KMS-11 (cell line): ENCODE data around the gene HTR4.
"Not testable (repeated sequence)": the region's sequence is repeated elsewhere in the genome, so short reads cannot be mapped to it uniquely, and the experiment has no call there.

Experiments
- H2AFZ ChIP-seq: fragments of 200-600 bp; sonication (generic); 2 replicates; pipeline ENCODE4 v1.6.1; 2016; ENCODE audit warnings: antibody characterized with exemption, mixed run types, low read depth
- H3K27ac ChIP-seq: fragments of 200-600 bp; sonication (generic); 2 replicates; pipeline ENCODE4 v1.6.1; 2016; ENCODE audit warnings: mild to moderate bottlenecking, mixed run types
- H3K27me3 ChIP-seq: fragments of 200-600 bp; sonication (generic); 2 replicates; pipeline ENCODE4 v1.6.1; 2017; ENCODE audit warnings: mild to moderate bottlenecking, low read depth, mixed run types, moderate library complexity; ENCODE audit not compliant: insufficient read depth
- H3K36me3 ChIP-seq: fragments of 200-600 bp; sonication (generic); 2 replicates; pipeline ENCODE4 v1.6.1; 2017; ENCODE audit warnings: mild to moderate bottlenecking, mixed run types; ENCODE audit not compliant: insufficient read depth
- H3K4me1 ChIP-seq: fragments of 200-600 bp; sonication (generic); 2 replicates; pipeline ENCODE4 v1.6.1; 2016; ENCODE audit warnings: mild to moderate bottlenecking, low read depth, mixed run types; ENCODE audit not compliant: poor library complexity, severe bottlenecking
- H3K4me2 ChIP-seq: fragments of 200-600 bp; sonication (generic); 2 replicates; pipeline ENCODE4 v1.7.0; 2016; ENCODE audit warnings: mild to moderate bottlenecking, mixed run types
- H3K4me3 ChIP-seq: fragments of 200-600 bp; sonication (generic); IDR thresholded peaks from 2 replicates; pipeline ENCODE4 v1.6.1; 2017; ENCODE audit warnings: low read depth, low read length, mixed read lengths; ENCODE audit not compliant: insufficient read depth
- H3K79me2 ChIP-seq: fragments of 200-600 bp; sonication (generic); 2 replicates; pipeline ENCODE4 v1.6.1; 2016; ENCODE audit warnings: low read depth, mixed run types; ENCODE audit not compliant: insufficient read depth
- H3K9ac ChIP-seq: fragments of 200-600 bp; sonication (generic); 2 replicates; pipeline ENCODE4 v1.6.1; 2016; ENCODE audit warnings: mild to moderate bottlenecking, mixed run types
- H4K20me1 ChIP-seq: fragments of 200-600 bp; sonication (generic); 2 replicates; pipeline ENCODE4 v1.6.1; 2016; ENCODE audit warnings: mild to moderate bottlenecking, mixed run types; ENCODE audit not compliant: insufficient read depth
- CTCF ChIP-seq: fragments of 200-600 bp; sonication (generic); conservative IDR thresholded peaks from 2 replicates; pipeline ENCODE4 v1.6.1; 2017; ENCODE audit warnings: low read depth, mild to moderate bottlenecking, antibody characterized with exemption, low read length, moderate library complexity, mixed read lengths

Gene HTR4

GRCh38 chr5:148684528-148684927 lies 30.2 kb upstream of the HTR4 start:
- Histone ChIP-seq H3K27me3 (no peaks in the 10 kb centered on the region), H3K4me1 (no peaks in the 10 kb centered on the region), H4K20me1 (no peaks in the 10 kb centered on the region), H3K4me2 (no peak overlapping the region), H3K9ac (no peak overlapping the region), H3K27ac (no peak overlapping the region), H2AFZ (no peak overlapping the region), H3K4me3 (no peak overlapping the region), H3K36me3 (no peaks in the 10 kb centered on the region), H3K79me2 (no peaks in the 10 kb centered on the region)
- TF ChIP-seq CTCF: no peak

- Histone ChIP-seq H3K4me2 (no peak overlapping the region), H3K79me2 (no peaks in the 10 kb centered on the region), H3K4me1 (no peaks in the 10 kb centered on the region), H4K20me1 (no peaks in the 10 kb centered on the region), H3K9ac (no peak overlapping the region), H3K27me3 (no peaks in the 10 kb centered on the region), H2AFZ (no peak overlapping the region), H3K4me3 (no peak overlapping the region), H3K36me3 (no peaks in the 10 kb centered on the region), H3K27ac (no peak overlapping the region)
- no peak for TF ChIP-seq CTCF
These were observed 29.3 kb upstream of the HTR4 start for GRCh38 chr5:148683651-148684050.

GRCh38 chr5:148682058-148683026 lies 28.0 kb upstream of the HTR4 start:
- no peaks in the 10 kb centered on the region for H3K27me3 ChIP-seq
- no peaks in the 10 kb centered on the region for H3K79me2 ChIP-seq
- no peaks in the 10 kb centered on the region for H3K36me3 ChIP-seq
- no peak for TF ChIP-seq CTCF
- no peak overlapping the region for H3K27ac ChIP-seq
- no peaks in the 10 kb centered on the region for H4K20me1 ChIP-seq
- no peak overlapping the region for H3K4me3 ChIP-seq
- no peak overlapping the region for H2AFZ ChIP-seq
- no peak overlapping the region for H3K9ac ChIP-seq
- no peak overlapping the region for H3K4me2 ChIP-seq
- no peaks in the 10 kb centered on the region for H3K4me1 ChIP-seq

GRCh38 chr5:148681157-148682057 lies 27.1 kb upstream of the HTR4 start:
- no peak overlapping the region for H3K9ac ChIP-seq
- no peak overlapping the region for H2AFZ ChIP-seq
- H3K27me3 ChIP-seq: no peaks in the 10 kb centered on the region
- H3K79me2 ChIP-seq: no peaks in the 10 kb centered on the region
- no peak for TF ChIP-seq CTCF
- no peaks in the 10 kb centered on the region for H3K4me1 ChIP-seq
- H3K4me3 ChIP-seq: no peak overlapping the region
- H3K4me2 ChIP-seq: no peak overlapping the region
- H4K20me1 ChIP-seq: no peaks in the 10 kb centered on the region
- no peaks in the 10 kb centered on the region for H3K36me3 ChIP-seq
- no peak overlapping the region for H3K27ac ChIP-seq

GRCh38 chr5:148673704-148674103 lies 19.4 kb upstream of the HTR4 start:
- H3K36me3 ChIP-seq, H4K20me1 ChIP-seq, H3K27me3 ChIP-seq, H3K9ac ChIP-seq, H3K4me3 ChIP-seq, H3K4me2 ChIP-seq, H3K27ac ChIP-seq, H3K4me1 ChIP-seq, H3K79me2 ChIP-seq, H2AFZ ChIP-seq: not testable (repeated sequence)
